Vagina (tissue), 2 donors: ENCODE results near the gene SUPT3H. TPM values are rescaled to one million over a fixed set of nuclear protein-coding genes. Genes with fewer than 3 reads are reported as not detected.

Source experiments
- DNase-seq, 2 donors: peaks; one replicate each; pipeline ENCODE4 v3.0.0-alpha.2; 2017; ENCODE audit errors: extremely low spot score in 2 of 2
- H3K27ac ChIP-seq: fragments of 200-600 bp; sonication (generic); one replicate; pipeline ENCODE4 v1.5.1; 2019
- H3K27me3 ChIP-seq: fragments of 200-600 bp; sonication (generic); one replicate; pipeline ENCODE4 v1.5.1; 2019
- H3K36me3 ChIP-seq, 2 donors: fragments of 200-600 bp; sonication (generic); one replicate each; pipeline ENCODE4 v1.5.1; 2017 to 2019
- H3K4me1 ChIP-seq: fragments of 200-600 bp; sonication (generic); one replicate; pipeline ENCODE4 v1.5.1; 2019
- H3K4me3 ChIP-seq, 2 donors: fragments of 200-600 bp; sonication (generic); 1 replicate in 1 of 2; 2 replicates in 1 of 2; pipeline ENCODE4 v1.5.1; 2016 to 2019
- H3K9me3 ChIP-seq: fragments of 200-600 bp; sonication (generic); one replicate; pipeline ENCODE4 v1.5.1; 2019
- POLR2A ChIP-seq, 2 donors: fragments of 450-650 bp; IDR thresholded peaks; one replicate each; pipeline ENCODE4 v1.6.1; 2017; ENCODE audit warnings: antibody characterized with exemption in 2 of 2, mild to moderate bottlenecking in 2 of 2, moderate library complexity in 2 of 2
- POLR2AphosphoS5 ChIP-seq, 2 donors: sonication (generic); formaldehyde crosslinking; IDR thresholded peaks; one replicate each; pipeline ENCODE4 v1.9.0; 2017; ENCODE audit warnings: antibody characterized with exemption in 2 of 2, mild to moderate bottlenecking in 2 of 2, low read depth in 1 of 2; ENCODE audit not compliant: insufficient read depth in 1 of 2
- intact Hi-C: fragments of 100-400 bp; cut with DNase I; formaldehyde crosslinking; loops from one replicate; pipeline ENCODE4 v1.15.1; 2023
- total RNA-seq: library from RNA; depleted of rRNA; stranded (reverse); fragments of >200 nt; gene quantifications from one replicate; pipeline ENCODE4 v1.2.3, GENCODE V29; 2016
- TF ChIP-seq, protein P1 (sequence below), 3 experiments: fragments of 450-650 bp in 2 of 3; fragments of 200-600 bp in 1 of 3; sonication (generic) in 1 of 3; IDR thresholded peaks; one replicate each; pipeline ENCODE4 v1.5.1; 2017 to 2019; ENCODE audit warnings: antibody characterized with exemption in 3 of 3, mild to moderate bottlenecking in 2 of 3, moderate library complexity in 2 of 3

The SUPT3H gene
- total RNA-seq, 1 donor from 2014 or later, result 4.2 TPM

DNA sequence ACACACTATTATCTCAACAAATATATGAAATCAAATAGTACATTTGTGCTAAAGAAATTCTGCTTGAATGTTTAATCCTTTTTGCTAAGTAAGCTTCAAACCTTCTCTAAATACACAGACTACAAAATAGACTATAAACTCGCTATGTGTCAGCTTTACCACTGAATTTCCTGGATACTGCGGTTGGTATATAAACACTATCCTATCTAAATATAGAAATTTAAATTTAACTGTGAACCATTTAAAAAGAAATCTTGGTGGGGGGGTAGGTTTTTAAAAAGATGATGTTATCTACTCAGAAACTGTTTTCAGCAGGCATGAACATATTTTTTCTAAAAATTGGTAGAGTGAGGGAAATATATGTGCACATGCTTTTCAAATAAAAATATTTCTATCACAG, 356.1 kb downstream of the SUPT3H start:
- intact Hi-C loops, result no loop called here
- Histone ChIP-seq H3K36me3 (no peaks in the 10 kb centered on the region), H3K4me1 (no peaks in the 10 kb centered on the region), H3K4me3 (no peak overlapping the region), H3K27ac (no peak overlapping the region), H3K27me3 (no peaks in the 10 kb centered on the region), H3K9me3 (no peaks in the 10 kb centered on the region)
- no peak for DNase-seq
- TF ChIP-seq, protein P1, sequence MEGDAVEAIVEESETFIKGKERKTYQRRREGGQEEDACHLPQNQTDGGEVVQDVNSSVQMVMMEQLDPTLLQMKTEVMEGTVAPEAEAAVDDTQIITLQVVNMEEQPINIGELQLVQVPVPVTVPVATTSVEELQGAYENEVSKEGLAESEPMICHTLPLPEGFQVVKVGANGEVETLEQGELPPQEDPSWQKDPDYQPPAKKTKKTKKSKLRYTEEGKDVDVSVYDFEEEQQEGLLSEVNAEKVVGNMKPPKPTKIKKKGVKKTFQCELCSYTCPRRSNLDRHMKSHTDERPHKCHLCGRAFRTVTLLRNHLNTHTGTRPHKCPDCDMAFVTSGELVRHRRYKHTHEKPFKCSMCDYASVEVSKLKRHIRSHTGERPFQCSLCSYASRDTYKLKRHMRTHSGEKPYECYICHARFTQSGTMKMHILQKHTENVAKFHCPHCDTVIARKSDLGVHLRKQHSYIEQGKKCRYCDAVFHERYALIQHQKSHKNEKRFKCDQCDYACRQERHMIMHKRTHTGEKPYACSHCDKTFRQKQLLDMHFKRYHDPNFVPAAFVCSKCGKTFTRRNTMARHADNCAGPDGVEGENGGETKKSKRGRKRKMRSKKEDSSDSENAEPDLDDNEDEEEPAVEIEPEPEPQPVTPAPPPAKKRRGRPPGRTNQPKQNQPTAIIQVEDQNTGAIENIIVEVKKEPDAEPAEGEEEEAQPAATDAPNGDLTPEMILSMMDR (IDR thresholded peaks at IDR 0.05), result no peak
- TF ChIP-seq POLR2A (IDR thresholded peaks at IDR 0.05) (no peak), POLR2AphosphoS5 (IDR thresholded peaks at IDR 0.05; ENCODE audit: insufficient read depth in 1 of 2, low read depth in 1 of 2) (no peak)

DNA sequence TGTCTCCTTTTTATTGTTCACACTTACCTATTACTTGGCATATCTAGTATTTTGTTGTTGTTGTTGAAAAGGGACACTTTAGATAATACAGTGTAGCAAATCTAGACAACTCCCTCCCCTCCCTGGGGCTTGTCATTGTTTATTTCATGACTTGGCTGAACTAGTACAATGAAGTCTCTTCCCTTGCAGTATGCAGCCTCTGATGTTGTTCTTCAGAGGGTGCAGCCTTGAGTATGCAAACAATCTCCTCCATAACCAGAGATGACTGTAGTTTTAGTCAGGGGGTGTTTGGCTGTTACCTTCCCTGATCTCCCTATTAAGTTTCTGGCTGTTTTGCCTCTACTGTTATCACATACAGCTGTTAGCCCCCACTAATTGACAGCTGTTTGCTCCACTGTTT, 365.0 kb downstream of the SUPT3H start:
- intact Hi-C loops, result no loop called here
- no peaks in the 10 kb centered on the region for H3K27me3 ChIP-seq
- no peaks in the 10 kb centered on the region for H3K9me3 ChIP-seq
- no peaks in the 10 kb centered on the region for H3K4me1 ChIP-seq
- peaks cover 0 to 3% of the 10 kb centered on the region in 2 donors for H3K36me3 ChIP-seq
- no peak for DNase-seq
- H3K27ac ChIP-seq, result no peak overlapping the region
- H3K4me3 ChIP-seq, result no peak overlapping the region
- TF ChIP-seq POLR2A (IDR thresholded peaks at IDR 0.05) (no peak), POLR2AphosphoS5 (IDR thresholded peaks at IDR 0.05; ENCODE audit: insufficient read depth in 1 of 2, low read depth in 1 of 2) (no peak)
- TF ChIP-seq, protein P1 (IDR thresholded peaks at IDR 0.05), result no peak

DNA sequence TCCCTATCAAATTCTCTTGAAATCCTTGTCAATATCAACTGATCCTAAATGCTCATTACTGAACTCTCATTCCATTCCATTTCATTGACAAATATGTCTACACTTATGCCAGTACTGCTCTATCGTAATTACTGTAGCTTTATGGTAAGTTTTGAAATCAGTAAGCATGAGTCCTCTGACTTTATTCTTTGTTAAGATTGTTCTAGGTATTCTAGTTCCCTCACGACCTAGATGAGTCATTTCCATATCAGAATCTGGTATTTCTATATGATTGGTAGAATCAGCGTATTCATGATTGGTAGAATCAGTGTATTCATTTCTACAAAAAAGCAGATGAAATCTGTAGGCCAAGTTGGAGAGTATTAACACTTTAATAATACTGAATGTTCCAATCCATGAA, 368.2 kb downstream of the SUPT3H start:
- intact Hi-C loops, result no loop called here
- peaks cover 0 to 3% of the 10 kb centered on the region in 2 donors for H3K36me3 ChIP-seq
- no peak for DNase-seq
- no peak overlapping the region for H3K4me3 ChIP-seq
- no peaks in the 10 kb centered on the region for H3K9me3 ChIP-seq
- no peak for TF ChIP-seq POLR2A (IDR thresholded peaks at IDR 0.05)
- TF ChIP-seq, protein P1 (IDR thresholded peaks at IDR 0.05), result no peak
- no peak for TF ChIP-seq POLR2AphosphoS5 (IDR thresholded peaks at IDR 0.05; ENCODE audit: insufficient read depth in 1 of 2, low read depth in 1 of 2)
- no peak overlapping the region for H3K27ac ChIP-seq
- H3K4me1 ChIP-seq, result no peaks in the 10 kb centered on the region
- no peaks in the 10 kb centered on the region for H3K27me3 ChIP-seq

DNA sequence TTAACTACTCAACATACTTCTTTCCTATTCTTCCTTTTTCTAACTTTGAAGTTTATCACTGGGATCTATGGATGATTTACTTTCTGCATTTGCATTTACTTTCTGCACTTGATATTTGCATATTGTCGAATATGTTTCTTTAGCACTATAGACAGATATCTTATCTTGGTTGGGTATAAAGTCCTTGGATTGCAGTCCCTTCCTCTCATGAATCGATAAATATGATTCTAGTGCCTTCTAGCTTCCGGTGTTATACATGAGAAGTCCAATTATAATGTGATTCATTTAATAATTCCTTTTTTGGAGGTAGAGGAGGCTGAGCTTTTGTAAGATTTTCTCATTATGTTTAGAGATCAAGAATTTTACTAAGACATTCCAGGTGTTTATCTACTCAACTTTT, 370.8 kb downstream of the SUPT3H start:
- no peak for DNase-seq
- Histone ChIP-seq H3K4me1 (no peaks in the 10 kb centered on the region), H3K36me3 (peaks cover 0 to 3% of the 10 kb centered on the region in 2 donors), H3K4me3 (no peak overlapping the region), H3K27ac (no peak overlapping the region), H3K9me3 (no peaks in the 10 kb centered on the region), H3K27me3 (no peaks in the 10 kb centered on the region)
- TF ChIP-seq POLR2A (IDR thresholded peaks at IDR 0.05) (no peak), POLR2AphosphoS5 (IDR thresholded peaks at IDR 0.05; ENCODE audit: insufficient read depth in 1 of 2, low read depth in 1 of 2) (no peak)
- TF ChIP-seq, protein P1 (IDR thresholded peaks at IDR 0.05), result no peak
- intact Hi-C loops, result no loop called here

DNA sequence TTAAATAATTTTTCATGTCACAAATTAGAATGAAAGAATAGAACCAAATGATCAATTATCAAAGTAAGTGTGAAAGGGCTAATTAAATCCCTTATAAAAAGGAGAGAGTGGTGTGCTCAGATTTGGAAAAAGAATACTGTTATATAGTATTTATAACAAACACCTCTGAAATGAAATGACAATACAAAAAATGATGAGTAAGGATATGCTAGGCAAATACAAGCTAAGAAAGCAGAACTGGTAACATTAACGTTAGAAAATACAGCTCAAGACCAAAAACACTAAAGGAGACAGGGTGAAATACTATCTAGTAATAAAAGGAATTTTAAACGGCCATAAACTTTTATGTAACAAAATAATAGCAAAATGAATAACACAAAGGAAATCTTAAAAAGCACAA, 373.8 kb downstream of the SUPT3H start:
- H3K4me3 ChIP-seq, result no peak overlapping the region
- no peaks in the 10 kb centered on the region for H3K4me1 ChIP-seq
- intact Hi-C loops, result no loop called here

More for the DNA sequence above, 373.8 kb downstream of the SUPT3H start:
- DNase-seq, result no peak
- no peaks in the 10 kb centered on the region for H3K9me3 ChIP-seq
- TF ChIP-seq, protein P1 (IDR thresholded peaks at IDR 0.05), result no peak
- TF ChIP-seq POLR2AphosphoS5 (IDR thresholded peaks at IDR 0.05; ENCODE audit: insufficient read depth in 1 of 2, low read depth in 1 of 2), result no peak
- no peak for TF ChIP-seq POLR2A (IDR thresholded peaks at IDR 0.05)
- no peaks in the 10 kb centered on the region for H3K27me3 ChIP-seq
- no peaks in the 10 kb centered on the region for H3K36me3 ChIP-seq
- no peak overlapping the region for H3K27ac ChIP-seq
